NCI-H460 (cell line): ENCODE results near the gene BMP3. TPM values are rescaled to one million over a fixed set of nuclear protein-coding genes. Genes with fewer than 3 reads are reported as not detected.
"Not testable (repeated sequence)": the region's sequence is repeated elsewhere in the genome, so short reads cannot be mapped to it uniquely, and the experiment has no call there.

Experiments
- DNase-seq: peaks from one replicate; pipeline ENCODE4 v3.0.0-alpha.2; 2016; ENCODE audit warnings: low read depth; ENCODE audit errors: extremely low read depth
- polyA plus RNA-seq: library from polyadenylated mRNA; depleted of rRNA; stranded (reverse); fragments of >200 nt; gene quantifications from 2 replicates; pipeline ENCODE4 v1.2.3, GENCODE V29; 2014; cell fraction: nucleus; rRNA removed
- total RNA-seq: library from RNA; depleted of rRNA; stranded (reverse); fragments of >200 nt; shearing (Covaris generic); gene quantifications from 2 replicates; pipeline ENCODE4 v1.2.3, GENCODE V29; 2014; rRNA removed

BMP3 gene, protein sequence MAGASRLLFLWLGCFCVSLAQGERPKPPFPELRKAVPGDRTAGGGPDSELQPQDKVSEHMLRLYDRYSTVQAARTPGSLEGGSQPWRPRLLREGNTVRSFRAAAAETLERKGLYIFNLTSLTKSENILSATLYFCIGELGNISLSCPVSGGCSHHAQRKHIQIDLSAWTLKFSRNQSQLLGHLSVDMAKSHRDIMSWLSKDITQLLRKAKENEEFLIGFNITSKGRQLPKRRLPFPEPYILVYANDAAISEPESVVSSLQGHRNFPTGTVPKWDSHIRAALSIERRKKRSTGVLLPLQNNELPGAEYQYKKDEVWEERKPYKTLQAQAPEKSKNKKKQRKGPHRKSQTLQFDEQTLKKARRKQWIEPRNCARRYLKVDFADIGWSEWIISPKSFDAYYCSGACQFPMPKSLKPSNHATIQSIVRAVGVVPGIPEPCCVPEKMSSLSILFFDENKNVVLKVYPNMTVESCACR
- not detected in 2 replicates for total RNA-seq
- polyA plus RNA-seq = not detected in 2 replicates

- no peak for DNase-seq
Measured at GRCh38 chr4:81030061-81030980, at the start of gene BMP3. Gene BMP3 (plus strand): TSS chr4:81030708. CDS start chr4:81031285, 577 bp downstream.

- DNase-seq = no peak
Measured at GRCh38 chr4:80986011-80986410, 44.5 kb upstream of the BMP3 start.

DNA sequence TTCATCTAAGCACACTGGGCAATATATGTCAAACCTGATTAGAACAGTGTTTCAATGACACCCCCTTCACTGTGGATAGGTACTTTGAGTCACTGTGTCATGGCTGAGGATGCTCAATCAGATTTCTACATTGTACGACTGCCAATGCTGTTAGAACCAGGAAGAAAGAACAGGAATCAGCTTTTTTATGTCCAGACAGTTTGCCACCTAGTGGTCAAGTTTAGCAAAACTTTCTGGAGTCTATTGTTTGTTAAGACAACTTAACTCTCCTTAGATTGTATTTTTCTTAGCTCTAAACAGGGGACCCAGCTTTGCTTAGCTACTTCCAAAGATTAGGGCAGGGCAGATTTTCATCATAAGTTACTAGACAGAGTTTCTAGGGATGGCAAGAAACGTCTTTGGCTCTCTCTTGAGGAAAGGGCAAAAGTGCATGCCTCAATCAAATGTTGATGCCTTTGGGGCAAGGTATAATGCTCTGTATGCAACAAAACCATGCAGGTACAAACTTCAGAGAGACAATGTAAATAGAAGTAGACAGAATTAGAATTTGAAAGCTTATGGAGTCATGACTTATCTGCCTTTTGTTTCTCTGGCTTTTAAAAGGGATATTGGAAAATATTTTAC lies 40.5 kb upstream of the BMP3 start:
- DNase-seq = peak; percentile 29

DNA sequence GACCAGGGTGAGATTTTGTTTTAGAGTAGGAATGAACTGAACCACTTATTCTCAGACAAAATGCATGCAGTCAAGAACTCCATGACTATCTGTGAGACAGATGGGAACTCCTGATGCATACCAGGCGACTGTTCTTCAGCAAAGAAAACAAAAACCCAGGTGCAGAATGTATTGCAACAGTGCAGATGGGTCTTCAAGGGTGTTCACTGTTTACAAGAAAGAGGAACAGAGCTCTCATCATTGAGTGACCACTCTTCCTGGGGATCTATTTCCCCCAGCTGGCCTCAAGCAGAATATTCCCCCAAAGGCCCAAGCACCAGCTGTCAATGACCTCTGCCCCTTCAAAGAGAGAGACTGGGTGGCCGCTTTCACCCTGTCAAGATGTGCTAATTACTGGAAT lies 39.7 kb upstream of the BMP3 start:
- no peak for DNase-seq

GRCh38 chr4:80999943-81000342 lies 30.6 kb upstream of the BMP3 start:
- no peak for DNase-seq

DNA sequence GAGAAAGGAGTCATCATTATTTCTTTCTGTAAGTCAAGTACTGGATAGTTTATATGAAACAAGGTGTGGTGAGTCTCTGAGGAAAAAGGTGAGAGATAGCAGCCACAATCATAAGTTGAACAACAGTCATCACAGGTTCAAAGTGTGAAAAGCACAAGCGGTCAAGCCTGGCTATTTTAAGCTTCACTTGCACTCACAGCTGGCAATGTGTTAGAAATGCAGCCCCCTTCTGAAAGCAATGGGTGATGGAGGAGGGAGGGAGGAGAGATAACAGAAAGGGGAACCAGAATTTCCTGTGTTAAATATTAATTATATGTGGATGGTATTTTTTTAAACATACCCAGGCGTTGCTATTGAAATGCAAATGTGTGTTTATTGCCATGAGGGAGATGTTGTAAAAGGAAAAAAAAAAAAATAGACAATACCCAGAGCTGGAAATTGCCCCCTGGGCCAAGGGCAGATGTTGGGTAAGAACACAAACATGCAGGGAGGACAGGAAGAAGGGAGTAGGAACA lies 26.9 kb upstream of the BMP3 start:
- DNase-seq = no peak

DNA sequence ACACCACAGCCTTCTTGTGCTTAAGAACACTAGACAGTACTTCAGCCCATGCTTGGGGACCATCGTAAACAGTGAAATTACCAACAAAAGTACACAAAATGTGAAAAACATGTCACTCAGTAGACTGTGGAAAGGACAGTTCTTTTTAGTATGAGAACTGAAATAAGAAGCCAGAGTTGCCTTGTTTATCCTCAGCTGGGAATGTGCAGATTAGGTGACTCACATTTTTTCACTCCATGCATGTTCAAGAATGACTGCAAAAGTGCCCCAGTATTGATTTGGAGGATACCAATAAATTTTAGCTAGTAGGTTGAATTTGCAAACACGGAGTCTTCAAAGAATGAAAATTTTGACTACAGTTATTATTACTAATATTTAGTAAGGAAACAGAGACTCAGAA lies 23.1 kb upstream of the BMP3 start:
- no peak for DNase-seq

GRCh38 chr4:81016566-81016965 lies 13.9 kb upstream of the BMP3 start:
- DNase-seq = not testable (repeated sequence)

GRCh38 chr4:81019006-81019405 lies 11.5 kb upstream of the BMP3 start:
- no peak for DNase-seq

DNA sequence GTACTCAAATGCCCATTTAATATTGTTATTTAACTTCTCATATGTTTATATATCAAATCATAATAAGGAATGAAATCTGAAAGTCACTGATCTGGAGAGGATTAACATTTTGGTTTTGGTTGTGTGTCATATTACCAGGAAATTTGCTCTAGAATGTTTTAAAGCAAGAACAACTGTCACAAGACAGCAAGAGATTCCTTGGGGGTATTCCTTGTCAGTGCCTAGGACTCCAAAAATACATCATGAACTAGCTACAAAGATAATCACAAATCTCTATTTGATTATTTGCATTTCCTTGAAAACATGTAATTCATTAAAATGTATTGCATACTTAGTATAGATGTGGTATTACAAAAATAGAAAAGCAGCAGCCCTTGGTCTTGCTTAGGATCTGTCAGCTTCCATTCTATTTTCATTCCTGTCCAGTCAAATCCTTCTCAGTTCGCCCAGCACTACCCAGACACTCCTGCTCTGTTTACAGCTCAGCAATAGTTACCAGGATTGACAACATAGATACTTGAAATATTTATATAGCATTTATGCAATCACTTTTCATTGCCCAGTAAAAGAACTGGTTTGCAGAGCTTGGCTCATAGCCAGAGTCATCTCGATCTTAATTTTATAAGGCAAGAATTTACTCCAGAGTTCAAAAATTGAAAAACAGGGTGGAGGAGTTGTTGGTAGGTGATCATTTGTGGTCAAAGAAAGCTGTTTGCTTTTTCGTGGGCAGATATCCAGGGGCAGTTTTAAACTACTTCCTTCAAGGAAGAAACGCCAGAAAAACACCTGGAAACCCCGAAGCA lies 9.2 kb upstream of the BMP3 start:
- no peak for DNase-seq

DNA sequence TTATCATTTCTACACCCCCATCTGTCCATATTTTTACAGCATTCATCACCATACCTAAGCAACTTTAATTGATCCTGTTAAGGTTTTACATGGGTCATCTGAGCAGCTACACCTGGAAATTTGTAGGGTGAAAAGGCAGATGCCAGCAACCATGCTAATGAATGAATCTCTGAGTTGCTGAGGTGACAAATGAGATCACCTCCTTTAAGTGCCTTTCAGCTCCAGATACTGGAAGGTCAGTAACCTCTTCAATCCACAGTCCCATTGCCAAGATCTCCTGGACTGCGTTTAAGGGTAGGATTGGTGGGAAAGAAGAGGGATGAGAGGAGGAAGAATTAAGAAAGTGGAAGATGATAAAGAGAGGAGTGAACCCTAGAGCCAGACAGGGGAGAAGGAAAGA lies 8.5 kb upstream of the BMP3 start:
- no peak for DNase-seq

DNA sequence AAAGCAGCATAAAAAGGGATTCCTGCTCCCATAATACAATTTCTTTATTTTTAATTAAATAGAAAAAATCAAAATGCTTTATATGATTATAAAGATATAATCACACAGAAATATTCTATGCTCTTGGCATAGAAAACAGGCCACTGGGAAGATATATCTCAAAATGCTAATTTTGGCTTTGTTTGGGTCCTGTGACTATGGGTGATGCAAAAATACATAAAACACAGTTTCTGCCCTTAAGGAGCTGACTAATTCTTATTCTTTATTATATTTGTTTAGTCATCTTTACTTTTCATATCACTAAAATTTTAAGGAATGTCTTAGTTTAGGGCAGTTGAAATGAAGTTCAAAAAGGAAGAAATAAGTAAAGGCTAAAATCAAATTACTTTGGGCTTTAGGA lies 7.0 kb upstream of the BMP3 start:
- no peak for DNase-seq

DNA sequence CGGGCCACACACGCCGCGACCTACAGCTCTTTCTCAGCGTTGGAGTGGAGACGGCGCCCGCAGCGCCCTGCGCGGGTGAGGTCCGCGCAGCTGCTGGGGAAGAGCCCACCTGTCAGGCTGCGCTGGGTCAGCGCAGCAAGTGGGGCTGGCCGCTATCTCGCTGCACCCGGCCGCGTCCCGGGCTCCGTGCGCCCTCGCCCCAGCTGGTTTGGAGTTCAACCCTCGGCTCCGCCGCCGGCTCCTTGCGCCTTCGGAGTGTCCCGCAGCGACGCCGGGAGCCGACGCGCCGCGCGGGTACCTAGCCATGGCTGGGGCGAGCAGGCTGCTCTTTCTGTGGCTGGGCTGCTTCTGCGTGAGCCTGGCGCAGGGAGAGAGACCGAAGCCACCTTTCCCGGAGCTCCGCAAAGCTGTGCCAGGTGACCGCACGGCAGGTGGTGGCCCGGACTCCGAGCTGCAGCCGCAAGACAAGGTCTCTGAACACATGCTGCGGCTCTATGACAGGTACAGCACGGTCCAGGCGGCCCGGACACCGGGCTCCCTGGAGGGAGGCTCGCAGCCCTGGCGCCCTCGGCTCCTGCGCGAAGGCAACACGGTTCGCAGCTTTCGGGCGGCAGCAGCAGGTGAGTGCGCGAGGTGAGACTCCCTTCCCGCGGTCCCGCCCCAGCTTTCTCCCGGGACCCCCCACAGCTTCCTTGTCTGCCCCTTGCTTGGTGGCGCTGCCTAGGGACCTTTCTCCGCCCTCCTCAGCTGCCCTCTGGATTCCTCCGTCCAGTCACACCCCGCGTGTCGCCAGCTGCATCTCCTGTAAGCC lies 678 bp downstream of the BMP3 start:
- no peak for DNase-seq

- DNase-seq = no peak
Measured at GRCh38 chr4:81031796-81032551, 1.5 kb downstream of the BMP3 start.

DNA sequence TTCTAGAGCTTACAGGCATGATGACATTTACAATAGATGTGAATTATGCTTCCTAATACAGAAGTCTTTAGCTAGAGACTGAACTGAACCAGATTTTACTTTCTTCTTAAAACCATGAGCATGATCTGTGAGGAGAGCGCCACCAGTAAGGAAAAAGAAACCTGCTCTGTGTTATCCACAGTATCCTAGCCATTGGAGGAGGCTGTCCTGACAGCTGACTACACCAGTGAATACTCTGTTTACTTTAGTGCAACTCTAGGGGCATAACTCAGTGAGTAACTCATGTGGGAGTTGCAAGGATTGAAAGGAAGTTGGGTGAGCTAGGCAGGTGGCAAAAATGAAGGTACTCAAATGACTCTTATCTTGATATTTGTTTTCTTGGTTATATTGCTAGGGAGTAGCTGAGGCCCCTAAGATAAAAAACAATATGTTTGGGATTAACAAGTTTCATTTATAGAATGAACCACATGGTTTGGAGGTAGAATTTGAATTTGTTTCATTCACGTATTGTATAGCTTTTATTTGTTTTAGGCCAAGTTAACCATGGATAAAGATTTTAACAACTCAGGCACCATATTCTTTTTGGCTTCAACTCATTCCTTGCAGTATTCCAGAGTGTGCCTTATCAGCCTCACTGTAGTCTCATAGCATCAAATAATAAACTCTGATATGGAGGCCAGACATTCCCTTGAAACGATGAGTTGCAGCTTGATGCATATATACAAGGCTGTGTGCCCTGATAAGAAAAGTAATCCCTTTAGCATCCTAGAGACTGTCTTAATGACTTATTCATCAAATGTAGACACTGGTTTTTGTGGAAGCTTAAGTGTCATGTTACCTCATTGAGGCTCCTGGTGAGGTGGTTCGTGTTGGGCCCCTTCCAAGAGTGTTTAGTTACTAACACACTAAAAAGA lies 2.5 kb downstream of the BMP3 start:
- no peak for DNase-seq

- DNase-seq = no peak
Measured at GRCh38 chr4:81038636-81039350, 8.3 kb downstream of the BMP3 start.
